ENCODE measurements around the gene RALGDS.

- TF ChIP-seq, protein P1, sequence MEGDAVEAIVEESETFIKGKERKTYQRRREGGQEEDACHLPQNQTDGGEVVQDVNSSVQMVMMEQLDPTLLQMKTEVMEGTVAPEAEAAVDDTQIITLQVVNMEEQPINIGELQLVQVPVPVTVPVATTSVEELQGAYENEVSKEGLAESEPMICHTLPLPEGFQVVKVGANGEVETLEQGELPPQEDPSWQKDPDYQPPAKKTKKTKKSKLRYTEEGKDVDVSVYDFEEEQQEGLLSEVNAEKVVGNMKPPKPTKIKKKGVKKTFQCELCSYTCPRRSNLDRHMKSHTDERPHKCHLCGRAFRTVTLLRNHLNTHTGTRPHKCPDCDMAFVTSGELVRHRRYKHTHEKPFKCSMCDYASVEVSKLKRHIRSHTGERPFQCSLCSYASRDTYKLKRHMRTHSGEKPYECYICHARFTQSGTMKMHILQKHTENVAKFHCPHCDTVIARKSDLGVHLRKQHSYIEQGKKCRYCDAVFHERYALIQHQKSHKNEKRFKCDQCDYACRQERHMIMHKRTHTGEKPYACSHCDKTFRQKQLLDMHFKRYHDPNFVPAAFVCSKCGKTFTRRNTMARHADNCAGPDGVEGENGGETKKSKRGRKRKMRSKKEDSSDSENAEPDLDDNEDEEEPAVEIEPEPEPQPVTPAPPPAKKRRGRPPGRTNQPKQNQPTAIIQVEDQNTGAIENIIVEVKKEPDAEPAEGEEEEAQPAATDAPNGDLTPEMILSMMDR (tag by site-specific recombination; IDR thresholded peaks at IDR 0.05), result no peak
- TF ChIP-seq REST (tag by site-specific recombination; IDR thresholded peaks at IDR 0.05) (no peak), RBAK (tag by site-specific recombination; IDR thresholded peaks at IDR 0.05) (no peak), ZNF18 (tag by site-specific recombination; IDR thresholded peaks at IDR 0.05) (no peak), TSHZ1 (tag by site-specific recombination; IDR thresholded peaks at IDR 0.05; ENCODE audit: borderline replicate concordance) (no peak), ZNF530 (tag by site-specific recombination; IDR thresholded peaks at IDR 0.05; ENCODE audit: low read depth) (no peak)
- TF ChIP-seq, protein P2, sequence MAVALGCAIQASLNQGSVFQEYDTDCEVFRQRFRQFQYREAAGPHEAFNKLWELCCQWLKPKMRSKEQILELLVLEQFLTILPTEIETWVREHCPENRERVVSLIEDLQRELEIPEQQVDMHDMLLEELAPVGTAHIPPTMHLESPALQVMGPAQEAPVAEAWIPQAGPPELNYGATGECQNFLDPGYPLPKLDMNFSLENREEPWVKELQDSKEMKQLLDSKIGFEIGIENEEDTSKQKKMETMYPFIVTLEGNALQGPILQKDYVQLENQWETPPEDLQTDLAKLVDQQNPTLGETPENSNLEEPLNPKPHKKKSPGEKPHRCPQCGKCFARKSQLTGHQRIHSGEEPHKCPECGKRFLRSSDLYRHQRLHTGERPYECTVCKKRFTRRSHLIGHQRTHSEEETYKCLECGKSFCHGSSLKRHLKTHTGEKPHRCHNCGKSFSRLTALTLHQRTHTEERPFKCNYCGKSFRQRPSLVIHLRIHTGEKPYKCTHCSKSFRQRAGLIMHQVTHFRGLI (tag by site-specific recombination; IDR thresholded peaks at IDR 0.05), result no peak
- TF ChIP-seq, protein P3, sequence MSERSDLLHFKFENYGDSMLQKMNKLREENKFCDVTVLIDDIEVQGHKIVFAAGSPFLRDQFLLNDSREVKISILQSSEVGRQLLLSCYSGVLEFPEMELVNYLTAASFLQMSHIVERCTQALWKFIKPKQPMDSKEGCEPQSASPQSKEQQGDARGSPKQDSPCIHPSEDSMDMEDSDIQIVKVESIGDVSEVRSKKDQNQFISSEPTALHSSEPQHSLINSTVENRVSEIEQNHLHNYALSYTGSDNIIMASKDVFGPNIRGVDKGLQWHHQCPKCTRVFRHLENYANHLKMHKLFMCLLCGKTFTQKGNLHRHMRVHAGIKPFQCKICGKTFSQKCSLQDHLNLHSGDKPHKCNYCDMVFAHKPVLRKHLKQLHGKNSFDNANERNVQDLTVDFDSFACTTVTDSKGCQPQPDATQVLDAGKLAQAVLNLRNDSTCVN (tag by site-specific recombination; optimal IDR thresholded peaks at IDR 0.05), result no peak
These were observed 3.5 kb downstream of the RALGDS start for GRCh38 chr9:133117271-133118178.
